ENCODE measurements around the gene ZAR1L.

Gene ZAR1L

GRCh38 chr13:32257649-32258048, 57.5 kb downstream of the ZAR1L start:
- no peak for DNase-seq (ENCODE audit: extremely low spot score)
- CTCF ChIA-PET = no interaction called here
- POLR2A ChIA-PET = no interaction called here
- TF ChIP-seq ARNT (IDR thresholded peaks at IDR 0.05) = no peak
- no peak for TF ChIP-seq ELF4 (IDR thresholded peaks at IDR 0.05)
- no peak for TF ChIP-seq HDGF (IDR thresholded peaks at IDR 0.05; ENCODE audit: borderline replicate concordance)
- TF ChIP-seq SP1 (IDR thresholded peaks at IDR 0.05) = no peak

GRCh38 chr13:32256243-32256642, 58.9 kb downstream of the ZAR1L start:
- ChIA-PET CTCF (no interaction called here), POLR2A (interaction anchor here (1.2 kb wide), 1 partner anchor 59 kb away, joined by 5 read pairs; the partner anchor contains the start of genes BRCA2 and ZAR1L)
- TF ChIP-seq CTBP1 (IDR thresholded peaks at IDR 0.05; ENCODE audit: borderline replicate concordance) (no peak), L3MBTL2 (conservative IDR thresholded peaks at IDR 0.05) (no peak), SP1 (IDR thresholded peaks at IDR 0.05) (no peak), FOXA1 (IDR thresholded peaks at IDR 0.05) (no peak), ARNT (IDR thresholded peaks at IDR 0.05) (no peak), FOXK2 (IDR thresholded peaks at IDR 0.05) (no peak), FOXM1 (IDR thresholded peaks at IDR 0.05; ENCODE audit: borderline replicate concordance) (no peak), PKNOX1 (IDR thresholded peaks at IDR 0.05) (no peak), ELF4 (IDR thresholded peaks at IDR 0.05) (no peak)
- no peak for DNase-seq (ENCODE audit: extremely low spot score)

DNA sequence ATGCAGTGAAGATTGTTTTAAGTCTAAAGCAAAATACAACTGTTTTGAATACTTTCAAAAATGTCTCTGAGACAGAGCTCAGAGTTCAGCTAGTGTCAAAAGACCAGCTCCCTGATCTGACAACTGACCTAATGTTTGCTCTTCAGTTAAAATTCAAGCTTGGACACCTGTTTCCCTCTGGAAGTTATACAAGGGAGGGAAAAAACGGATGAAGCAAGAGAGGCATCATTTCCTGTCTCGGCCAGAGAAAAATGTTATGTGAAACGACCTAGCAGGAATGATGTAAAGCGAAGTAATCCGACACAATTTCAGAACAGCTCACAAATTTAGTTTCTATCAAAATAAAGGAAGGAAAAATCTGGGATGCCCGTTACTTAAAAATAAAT, 59.4 kb downstream of the ZAR1L start:
- DNase-seq (ENCODE audit: extremely low spot score) = no peak
- POLR2A ChIA-PET = interaction anchor here (1.2 kb wide), 1 partner anchor 59 kb away, joined by 5 read pairs; the partner anchor contains the start of genes BRCA2 and ZAR1L
- TF ChIP-seq ELF4 (IDR thresholded peaks at IDR 0.05) (no peak), ARNT (IDR thresholded peaks at IDR 0.05) (no peak), SP1 (IDR thresholded peaks at IDR 0.05) (no peak), TARDBP (IDR thresholded peaks at IDR 0.05) (no peak), BHLHE40 (IDR thresholded peaks at IDR 0.05; ENCODE audit: borderline replicate concordance) (no peak), LEF1 (IDR thresholded peaks at IDR 0.05; ENCODE audit: borderline replicate concordance) (no peak), PKNOX1 (IDR thresholded peaks at IDR 0.05) (no peak), L3MBTL2 (conservative IDR thresholded peaks at IDR 0.05) (no peak), FOXM1 (IDR thresholded peaks at IDR 0.05; ENCODE audit: borderline replicate concordance) (no peak), SUZ12 (IDR thresholded peaks at IDR 0.05) (no peak), FOXA1 (IDR thresholded peaks at IDR 0.05) (no peak), HDGF (IDR thresholded peaks at IDR 0.05; ENCODE audit: borderline replicate concordance) (no peak), FOXK2 (IDR thresholded peaks at IDR 0.05) (no peak), NFRKB (IDR thresholded peaks at IDR 0.05) (no peak)
- CTCF ChIA-PET = interaction anchor here (1.3 kb wide), 1 partner anchor 9 kb away, joined by 6 read pairs; no protein-coding TSS in a partner anchor

DNA sequence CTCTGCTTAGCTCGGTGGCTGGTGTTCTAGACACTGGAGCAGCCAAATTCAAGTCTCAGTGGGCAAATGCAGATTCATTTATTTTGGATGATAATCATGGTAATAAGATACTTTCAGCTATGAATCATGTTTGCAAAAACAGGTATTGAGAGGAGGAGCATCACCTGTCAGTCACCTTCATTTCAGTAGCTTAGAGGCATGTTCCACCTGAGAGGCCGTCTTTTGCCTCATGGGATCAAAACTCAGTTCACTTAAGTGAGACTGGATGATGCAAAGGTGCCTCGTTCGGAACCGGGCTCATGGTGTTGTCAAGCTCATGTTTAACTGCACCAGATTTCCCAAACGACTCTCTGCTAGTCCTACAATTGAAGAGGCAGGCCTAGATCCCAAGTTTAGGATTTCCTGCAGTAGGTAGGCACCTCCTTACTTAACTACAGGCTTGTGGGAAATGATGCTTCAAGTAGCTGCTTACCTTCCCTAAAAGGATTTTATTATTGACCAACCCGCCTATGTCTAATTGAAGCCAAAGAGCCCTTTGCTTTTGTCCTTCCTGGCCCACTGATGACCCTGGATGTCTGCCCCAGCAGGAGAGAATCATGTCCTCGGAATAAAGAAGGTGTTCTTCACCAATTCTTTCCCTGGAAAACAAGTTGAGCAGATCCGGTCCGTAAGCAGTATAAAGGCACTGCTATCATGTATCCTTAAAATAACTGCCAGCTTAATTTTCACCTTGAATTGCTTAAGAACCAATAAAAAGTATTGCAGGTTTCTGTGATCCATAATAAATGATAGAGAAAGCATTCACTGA, 60.0 kb downstream of the ZAR1L start:
- no peak for DNase-seq (ENCODE audit: extremely low spot score)
- ChIA-PET CTCF (interaction anchor here (1.3 to 1.6 kb wide), 2 partner anchors 8 to 13 kb away, joined by 5 to 6 read pairs; no protein-coding TSS in a partner anchor), POLR2A (interaction anchor here (1.2 kb wide), 1 partner anchor 60 kb away, joined by 5 read pairs; the partner anchor contains the start of genes BRCA2 and ZAR1L)
- TF ChIP-seq BHLHE40 (IDR thresholded peaks at IDR 0.05; ENCODE audit: borderline replicate concordance) = no peak
- no peak for TF ChIP-seq ARNT (IDR thresholded peaks at IDR 0.05)
- no peak for TF ChIP-seq L3MBTL2 (conservative IDR thresholded peaks at IDR 0.05)
- TF ChIP-seq FOXA1 (IDR thresholded peaks at IDR 0.05) = no peak
- no peak for TF ChIP-seq PKNOX1 (IDR thresholded peaks at IDR 0.05)
- no peak for TF ChIP-seq FOXM1 (IDR thresholded peaks at IDR 0.05; ENCODE audit: borderline replicate concordance)
- TF ChIP-seq SP1 (IDR thresholded peaks at IDR 0.05) = no peak
- no peak for TF ChIP-seq SUZ12 (IDR thresholded peaks at IDR 0.05)
- TF ChIP-seq ELF4 (IDR thresholded peaks at IDR 0.05) = no peak
- no peak for TF ChIP-seq TARDBP (IDR thresholded peaks at IDR 0.05)
- no peak for TF ChIP-seq ZNF384 (IDR thresholded peaks at IDR 0.05)
- TF ChIP-seq HDGF (IDR thresholded peaks at IDR 0.05; ENCODE audit: borderline replicate concordance) = no peak
- no peak for TF ChIP-seq LEF1 (IDR thresholded peaks at IDR 0.05; ENCODE audit: borderline replicate concordance)
- TF ChIP-seq NFRKB (IDR thresholded peaks at IDR 0.05) = no peak

GRCh38 chr13:32254416-32254815, 60.7 kb downstream of the ZAR1L start:
- ChIA-PET POLR2A (no interaction called here), CTCF (interaction anchor here (1.3 to 1.6 kb wide), 2 partner anchors 8 to 14 kb away, joined by 5 to 6 read pairs; no protein-coding TSS in a partner anchor)
- DNase-seq (ENCODE audit: extremely low spot score) = no peak
- TF ChIP-seq TARDBP (IDR thresholded peaks at IDR 0.05) (no peak), FOXA1 (IDR thresholded peaks at IDR 0.05) (no peak), SUZ12 (IDR thresholded peaks at IDR 0.05) (no peak), HDGF (IDR thresholded peaks at IDR 0.05; ENCODE audit: borderline replicate concordance) (no peak), ZNF384 (IDR thresholded peaks at IDR 0.05) (no peak), NFRKB (IDR thresholded peaks at IDR 0.05) (no peak), FOXK2 (IDR thresholded peaks at IDR 0.05) (no peak)

DNA sequence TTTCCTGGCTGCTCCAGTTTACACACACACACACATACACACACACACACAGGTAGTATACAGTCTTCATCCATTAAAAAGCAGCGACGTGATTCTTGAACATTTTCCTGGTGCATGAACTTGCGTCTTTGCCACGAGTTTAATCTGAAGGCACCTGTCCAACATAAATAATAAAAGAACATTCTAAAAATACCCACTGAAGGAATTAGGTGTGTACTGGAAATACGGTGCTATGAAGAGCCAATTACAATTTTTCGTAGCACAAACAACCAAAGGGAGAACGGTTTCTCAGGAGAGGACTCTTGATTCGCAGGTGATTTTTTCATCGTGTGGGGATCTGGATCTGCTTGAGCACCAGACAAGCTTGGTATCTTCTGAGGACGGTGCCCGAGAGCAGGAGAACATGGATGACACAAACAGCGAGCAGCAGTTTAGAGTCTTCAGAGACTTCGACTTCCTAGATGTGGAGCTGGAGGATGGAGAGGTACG, 61.2 kb downstream of the ZAR1L start:
- POLR2A ChIA-PET = no interaction called here
- CTCF ChIA-PET = interaction anchor here (1.6 kb wide), 1 partner anchor 15 kb away, joined by 5 read pairs; no protein-coding TSS in a partner anchor
- no peak for TF ChIP-seq LEF1 (IDR thresholded peaks at IDR 0.05; ENCODE audit: borderline replicate concordance)
- no peak for TF ChIP-seq ZNF384 (IDR thresholded peaks at IDR 0.05)
- no peak for TF ChIP-seq FOXM1 (IDR thresholded peaks at IDR 0.05; ENCODE audit: borderline replicate concordance)
- TF ChIP-seq PKNOX1 (IDR thresholded peaks at IDR 0.05) = no peak
- no peak for TF ChIP-seq ELF4 (IDR thresholded peaks at IDR 0.05)
- no peak for TF ChIP-seq NFRKB (IDR thresholded peaks at IDR 0.05)
- no peak for TF ChIP-seq CTBP1 (IDR thresholded peaks at IDR 0.05; ENCODE audit: borderline replicate concordance)
- TF ChIP-seq FOXK2 (IDR thresholded peaks at IDR 0.05) = no peak
- no peak for DNase-seq (ENCODE audit: extremely low spot score)

Measured in HEK293T (cell line).